Brain microvascular endothelial cell (primary cell): Measurements from ENCODE around the gene ANKRD22.

Experiments used
- DNase-seq: peaks from one replicate; pipeline ENCODE4 v3.0.0-alpha.2; 2020
- H3K27ac ChIP-seq: fragments of 250-450 bp; sonication (Bioruptor Pico); 2 replicates; pipeline ENCODE4 v1.5.1; 2020; ENCODE audit warnings: mild to moderate bottlenecking, moderate library complexity
- H3K27me3 ChIP-seq: fragments of 250-450 bp; sonication (Bioruptor Pico); replicated peaks from 2 replicates; pipeline ENCODE4 v1.5.1; 2020; ENCODE audit warnings: mild to moderate bottlenecking
- H3K36me3 ChIP-seq: fragments of 250-450 bp; sonication (Bioruptor Pico); replicated peaks from 2 replicates; pipeline ENCODE4 v1.5.1; 2020; ENCODE audit warnings: mild to moderate bottlenecking
- H3K4me3 ChIP-seq: 2 replicates; pipeline ENCODE4 v1.5.1; 2011; ENCODE audit warnings: low read depth, mild to moderate bottlenecking, control low read depth, low read length, moderate library complexity
- CTCF ChIP-seq: IDR thresholded peaks from 2 replicates; pipeline ENCODE4 v1.5.1; 2011; ENCODE audit warnings: low read depth, mild to moderate bottlenecking, moderate library complexity, low read length, control low read depth, inconsistent platforms; ENCODE audit errors: missing control alignments
- in situ Hi-C: cut with HindIII; loops from 2 replicates; pipeline ENCODE4 v1.10.0; 2017; ENCODE audit warnings: low sequenced_read_pairs, low pct_ligation_motif_present

ANKRD22 gene

GRCh38 chr10:88800152-88801125, 51.2 kb downstream of the ANKRD22 start:
- Histone ChIP-seq H3K27me3 (no peaks in the 10 kb centered on the region), H3K4me3 (no peak overlapping the region), H3K36me3 (no peaks in the 10 kb centered on the region), H3K27ac (no peak overlapping the region)
- peak; percentile 86 for DNase-seq
- in situ Hi-C loops, result loop anchor here (25.0 kb wide), 1 partner anchor 113 kb away; no protein-coding TSS in a partner anchor
- TF ChIP-seq CTCF, result no peak

- Histone ChIP-seq H3K27ac (no peak overlapping the region), H3K36me3 (no peaks in the 10 kb centered on the region), H3K27me3 (no peaks in the 10 kb centered on the region), H3K4me3 (no peak overlapping the region)
- in situ Hi-C loops, result no loop called here
- no peak for DNase-seq
- TF ChIP-seq CTCF, result no peak
Observed at GRCh38 chr10:88794731-88795130, 56.9 kb downstream of the ANKRD22 start.

- Histone ChIP-seq H3K36me3 (no peaks in the 10 kb centered on the region), H3K4me3 (no peak overlapping the region), H3K27ac (no peak overlapping the region), H3K27me3 (no peaks in the 10 kb centered on the region)
- in situ Hi-C loops, result no loop called here
- DNase-seq, result no peak
- no peak for TF ChIP-seq CTCF
Observed at GRCh38 chr10:88793712-88794299, 57.8 kb downstream of the ANKRD22 start.

GRCh38 chr10:88792661-88793060, 59.0 kb downstream of the ANKRD22 start:
- Histone ChIP-seq H3K4me3 (no peak overlapping the region), H3K36me3 (no peaks in the 10 kb centered on the region), H3K27ac (no peak overlapping the region), H3K27me3 (no peaks in the 10 kb centered on the region)
- no peak for TF ChIP-seq CTCF
- in situ Hi-C loops, result no loop called here
- peak; percentile 54 for DNase-seq

GRCh38 chr10:88791924-88792323, 59.7 kb downstream of the ANKRD22 start:
- peak; percentile 35 for DNase-seq
- TF ChIP-seq CTCF, result peak; percentile 76
- in situ Hi-C loops, result no loop called here

More at GRCh38 chr10:88791924-88792323, 59.7 kb downstream of the ANKRD22 start:
- Histone ChIP-seq H3K4me3 (no peak overlapping the region), H3K27me3 (no peaks in the 10 kb centered on the region), H3K36me3 (no peaks in the 10 kb centered on the region), H3K27ac (no peak overlapping the region)
